Cardiac fibroblast (primary cell): ENCODE measurements around the gene RAB10.
"Not testable (repeated sequence)": the region's sequence is repeated elsewhere in the genome, so short reads cannot be mapped to it uniquely, and the experiment has no call there.

Experiments used
- DNase-seq, 2 donors: peaks; one replicate each; pipeline versions ENCODE4 v3.0.0 to v3.0.0-alpha.2; 2010; ENCODE audit warnings: low read depth in 2 of 2
- H3K4me3 ChIP-seq, 2 donors: replicated peaks in 1 of 2; 1 replicate in 1 of 2; 2 replicates in 1 of 2; pipeline ENCODE4 v1.5.1; 2011; ENCODE audit warnings: low read depth in 2 of 2, low read length in 2 of 2, mild to moderate bottlenecking in 2 of 2, moderate library complexity in 1 of 2
- TF ChIP-seq, protein P1 (sequence below): IDR thresholded peaks from one replicate; pipeline ENCODE4 v1.5.1; 2011; ENCODE audit warnings: low read depth, mild to moderate bottlenecking, low read length, inconsistent platforms

The RAB10 gene

DNA sequence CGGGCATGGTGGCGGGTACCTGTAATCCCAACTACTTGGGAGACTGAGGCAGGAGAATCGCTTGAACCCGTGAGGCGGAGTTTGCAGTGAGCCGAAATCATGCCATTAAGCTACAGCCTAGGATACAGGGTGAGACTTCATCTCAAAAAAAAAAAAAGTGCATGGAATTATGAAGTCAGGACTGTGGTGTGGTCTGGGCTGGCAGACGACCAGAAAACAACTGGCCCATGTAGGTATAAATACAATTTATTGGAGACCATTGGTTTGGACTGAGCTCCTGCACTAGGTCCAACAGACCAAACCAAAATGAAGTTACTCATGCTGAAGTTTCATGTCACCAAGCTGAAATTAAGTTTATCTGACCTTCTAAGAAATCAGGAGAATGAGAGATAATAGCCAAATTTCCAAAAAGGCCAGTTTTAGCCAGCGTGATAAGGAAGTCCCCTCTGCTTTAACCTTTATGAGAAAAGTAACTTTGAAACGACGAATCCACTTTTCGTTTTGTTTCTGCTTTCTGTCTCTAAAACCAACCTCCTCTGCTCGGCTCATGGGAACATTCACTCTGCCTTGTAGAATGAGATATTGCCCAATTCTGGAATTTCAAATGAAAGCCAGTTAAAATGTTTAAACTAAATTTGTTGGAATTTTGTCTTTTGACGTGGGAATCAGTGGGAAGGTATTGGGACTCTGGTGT is 17.7 kb upstream of the RAB10 start:
- no peak overlapping the region for H3K4me3 ChIP-seq
- peak in 1 of 2 donors; percentile 36 for DNase-seq
- TF ChIP-seq, protein P1, sequence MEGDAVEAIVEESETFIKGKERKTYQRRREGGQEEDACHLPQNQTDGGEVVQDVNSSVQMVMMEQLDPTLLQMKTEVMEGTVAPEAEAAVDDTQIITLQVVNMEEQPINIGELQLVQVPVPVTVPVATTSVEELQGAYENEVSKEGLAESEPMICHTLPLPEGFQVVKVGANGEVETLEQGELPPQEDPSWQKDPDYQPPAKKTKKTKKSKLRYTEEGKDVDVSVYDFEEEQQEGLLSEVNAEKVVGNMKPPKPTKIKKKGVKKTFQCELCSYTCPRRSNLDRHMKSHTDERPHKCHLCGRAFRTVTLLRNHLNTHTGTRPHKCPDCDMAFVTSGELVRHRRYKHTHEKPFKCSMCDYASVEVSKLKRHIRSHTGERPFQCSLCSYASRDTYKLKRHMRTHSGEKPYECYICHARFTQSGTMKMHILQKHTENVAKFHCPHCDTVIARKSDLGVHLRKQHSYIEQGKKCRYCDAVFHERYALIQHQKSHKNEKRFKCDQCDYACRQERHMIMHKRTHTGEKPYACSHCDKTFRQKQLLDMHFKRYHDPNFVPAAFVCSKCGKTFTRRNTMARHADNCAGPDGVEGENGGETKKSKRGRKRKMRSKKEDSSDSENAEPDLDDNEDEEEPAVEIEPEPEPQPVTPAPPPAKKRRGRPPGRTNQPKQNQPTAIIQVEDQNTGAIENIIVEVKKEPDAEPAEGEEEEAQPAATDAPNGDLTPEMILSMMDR: no peak

DNA sequence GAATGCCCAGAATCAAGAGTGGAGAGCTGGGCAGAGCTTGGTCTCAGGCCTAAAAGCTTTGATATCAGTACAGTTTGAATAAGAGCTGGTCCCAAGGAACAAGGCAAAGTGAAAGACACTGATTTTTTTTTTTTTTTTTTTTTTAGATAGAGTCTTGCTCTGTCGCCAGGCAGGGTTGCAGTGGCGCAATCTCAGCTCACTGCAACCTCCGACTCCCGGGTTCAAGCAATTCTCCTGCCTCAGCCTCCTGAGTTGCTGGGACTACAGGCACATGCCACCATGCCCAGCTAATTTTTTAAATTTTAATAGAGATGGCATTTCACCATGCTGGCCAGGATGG is 17.2 kb upstream of the RAB10 start:
- not testable (repeated sequence) for H3K4me3 ChIP-seq, DNase-seq

DNA sequence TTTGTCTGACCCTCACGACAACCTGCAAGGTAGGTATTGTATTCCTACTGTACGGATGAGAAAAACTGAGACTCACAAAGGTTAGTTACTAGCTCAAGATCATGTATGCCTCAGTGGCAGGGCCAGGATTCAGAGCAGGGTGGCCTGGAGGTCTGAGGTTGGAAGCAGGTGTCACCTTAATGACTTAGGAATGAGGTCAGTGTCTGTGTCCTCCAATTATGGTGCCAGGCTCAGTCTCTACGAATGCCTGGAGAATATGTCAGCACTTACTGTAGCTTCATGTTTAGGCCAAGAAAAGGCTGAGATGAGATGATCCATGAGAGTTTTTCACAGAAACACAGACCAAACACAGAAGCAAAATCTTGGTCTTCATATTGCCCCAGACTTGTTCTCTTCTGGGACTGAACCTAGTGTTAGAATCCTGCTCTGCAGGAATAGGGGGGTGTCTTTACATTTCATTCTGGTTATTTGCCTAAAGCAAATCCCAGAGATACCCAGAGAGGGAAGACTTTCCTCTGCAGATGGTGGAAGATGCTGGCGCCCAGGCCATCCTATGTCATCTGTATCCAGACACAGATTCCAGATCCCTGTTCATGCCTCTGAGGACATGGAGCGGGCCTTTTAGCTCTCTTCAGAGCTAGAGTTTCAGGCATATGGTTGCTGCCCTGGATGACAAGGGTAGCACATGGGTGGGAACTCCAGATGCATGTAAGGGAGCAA is 16.3 kb upstream of the RAB10 start:
- TF ChIP-seq, protein P1: no peak
- no peak for DNase-seq

DNA sequence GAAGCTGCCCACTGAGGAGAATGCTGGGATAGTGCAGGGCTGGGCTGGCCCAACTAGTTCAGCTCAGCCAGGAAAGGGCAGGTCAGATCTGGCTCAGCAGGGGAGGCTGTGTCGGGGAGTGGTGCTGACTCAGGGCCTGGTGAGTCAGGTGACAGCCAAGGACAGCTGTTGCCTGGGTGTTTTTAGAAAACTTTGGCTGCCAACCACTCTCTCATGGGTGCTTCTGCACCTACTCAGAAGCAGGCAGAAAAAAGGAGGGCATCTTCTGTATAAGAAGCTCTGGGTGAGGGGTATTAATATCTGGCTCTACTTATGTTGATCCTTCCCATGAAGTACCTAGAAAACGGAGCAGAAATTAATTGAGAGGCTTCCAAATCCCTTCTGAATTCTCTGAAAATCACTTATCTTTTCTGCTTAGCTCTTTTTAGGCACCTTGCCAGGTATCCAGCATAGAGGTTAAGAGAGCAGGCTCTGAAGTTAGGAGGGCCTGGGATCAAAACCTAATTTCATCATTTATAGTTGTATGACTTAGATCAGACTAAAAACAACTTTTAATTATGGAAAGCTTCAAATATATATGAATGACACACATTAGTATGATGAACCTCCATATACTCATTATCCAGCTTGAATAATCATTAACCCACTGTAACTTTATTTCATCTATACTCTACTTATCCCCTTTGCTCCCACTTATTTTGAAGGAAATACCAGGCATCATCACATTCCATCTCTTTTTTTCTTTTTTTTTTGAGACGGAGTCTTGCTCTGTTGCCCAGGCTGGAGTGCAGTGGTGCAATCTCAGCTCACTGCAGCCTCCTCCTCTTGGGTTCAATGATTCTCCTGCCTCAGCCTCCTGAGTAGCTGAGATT is 15.5 kb upstream of the RAB10 start:
- peak; percentile 88 to 91 for DNase-seq
- TF ChIP-seq, protein P1: no peak
- no peak overlapping the region for H3K4me3 ChIP-seq

More for the DNA sequence above, 16.3 kb upstream of the RAB10 start:
- H3K4me3 ChIP-seq: no peak overlapping the region

DNA sequence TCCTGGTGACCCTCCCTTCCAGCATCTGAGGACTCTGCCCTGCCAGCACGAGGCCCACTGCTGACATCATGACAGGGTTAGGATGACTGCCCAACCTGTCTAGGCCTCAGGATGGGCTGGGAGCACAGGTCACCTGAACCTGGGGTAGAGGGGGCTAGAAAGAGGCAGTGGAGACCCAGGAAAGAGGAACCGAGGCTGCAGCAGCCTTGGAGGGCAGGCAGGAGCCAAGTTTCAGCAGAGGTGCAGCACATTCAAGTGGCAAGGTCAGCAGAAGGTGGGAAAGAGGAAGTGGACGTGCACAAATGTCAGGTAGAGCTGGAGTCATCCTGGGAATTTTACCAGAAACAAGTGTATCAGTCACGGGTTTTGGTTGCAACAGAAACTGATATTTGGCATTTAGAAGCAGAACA is 13.6 kb upstream of the RAB10 start:
- no peak for DNase-seq
- TF ChIP-seq, protein P1: no peak
- H3K4me3 ChIP-seq: no peak overlapping the region

DNA sequence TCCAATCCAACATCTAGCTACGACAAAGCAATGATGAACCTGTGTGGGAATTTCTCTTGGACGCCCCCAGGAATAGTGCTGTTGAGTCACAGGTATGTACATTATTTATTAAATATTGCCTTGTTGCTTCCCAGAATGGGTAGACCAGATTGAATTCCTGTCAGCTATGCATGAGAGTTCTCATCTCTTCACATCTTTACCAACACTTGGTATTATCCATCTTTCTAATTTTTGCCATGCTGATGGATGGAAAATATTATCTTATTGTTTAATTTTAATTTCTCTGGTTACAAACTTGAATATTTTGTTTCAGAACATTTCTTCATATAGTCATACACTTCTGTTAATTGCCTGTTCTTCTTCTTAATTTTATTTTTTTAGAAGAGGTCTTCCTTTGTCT is 9.6 kb upstream of the RAB10 start:
- no peak for DNase-seq
- H3K4me3 ChIP-seq: no peak overlapping the region
- TF ChIP-seq, protein P1: no peak

DNA sequence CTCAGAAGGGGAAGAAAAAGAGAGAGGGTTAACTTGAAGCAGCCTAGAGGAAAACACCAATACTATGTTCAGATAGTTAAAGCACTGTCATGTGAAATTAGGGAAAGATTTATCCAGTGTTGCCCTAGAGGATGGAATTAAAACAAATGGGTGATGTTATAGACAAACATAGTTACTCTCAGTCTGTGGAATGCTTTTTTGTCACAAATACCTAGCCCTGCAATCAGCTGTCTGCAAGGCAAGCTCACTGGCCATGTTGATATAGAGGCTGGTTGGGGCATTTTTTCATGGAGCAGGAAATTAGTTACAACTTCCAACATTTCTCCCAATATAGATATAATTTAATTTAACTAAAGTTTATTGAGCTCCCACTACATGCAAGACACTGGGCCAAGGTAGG is 8.4 kb upstream of the RAB10 start:
- H3K4me3 ChIP-seq: no peak overlapping the region
- no peak for DNase-seq

DNA sequence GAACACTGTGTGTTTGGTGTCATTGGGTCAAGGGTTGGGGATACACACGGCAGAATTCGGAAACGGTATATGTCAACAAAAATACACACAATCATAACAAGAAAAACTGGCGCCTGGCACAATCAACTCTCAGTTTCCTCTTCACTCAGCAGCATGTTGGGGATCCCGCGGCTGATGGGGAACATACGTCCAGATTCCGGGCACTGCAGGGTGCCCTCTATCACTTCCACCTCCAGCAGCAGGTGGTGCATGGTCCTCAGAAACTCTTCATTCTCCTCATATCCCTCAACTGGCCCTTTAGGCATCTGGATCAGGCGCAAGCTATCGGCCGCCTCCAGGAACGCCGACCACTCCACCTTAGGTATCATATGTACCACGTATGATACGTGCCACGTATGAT is 5.8 kb upstream of the RAB10 start:
- not testable (repeated sequence) for DNase-seq, H3K4me3 ChIP-seq

More for the DNA sequence above, 8.4 kb upstream of the RAB10 start:
- TF ChIP-seq, protein P1: no peak

DNA sequence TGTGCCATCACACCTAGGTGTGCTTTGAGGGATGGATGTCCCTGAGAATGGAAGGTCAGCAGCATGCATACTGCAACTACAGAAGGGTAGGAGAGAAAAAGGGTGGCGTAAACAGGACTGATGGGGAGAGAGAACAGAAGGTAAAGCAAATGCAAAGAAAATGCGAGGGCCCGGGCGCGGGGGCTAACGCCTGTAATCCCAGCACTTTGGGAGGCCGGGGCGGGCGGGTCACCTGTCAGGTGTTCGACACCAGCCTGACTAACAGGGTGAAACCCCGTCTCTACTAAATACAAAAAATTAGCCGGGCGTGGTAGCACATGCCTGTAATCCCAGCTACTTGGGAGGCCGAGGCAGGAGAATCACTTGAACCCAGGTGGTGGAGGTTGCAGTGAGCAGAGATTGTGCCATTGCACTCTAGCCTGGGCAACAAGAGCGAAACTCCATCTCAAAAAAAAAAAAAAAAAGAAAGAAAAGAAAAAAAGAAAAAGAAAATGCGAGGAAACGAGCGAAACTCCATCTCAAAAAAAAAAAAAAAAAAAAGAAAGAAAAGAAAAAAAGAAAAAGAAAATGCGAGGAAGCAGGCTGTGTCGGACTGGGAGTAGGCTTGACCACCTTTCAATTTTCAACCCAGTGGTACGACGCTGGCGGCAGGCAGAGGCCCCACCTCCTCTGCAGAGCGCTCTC is 1.2 kb upstream of the RAB10 start:
- peak in 1 of 2 donors; percentile 64 for DNase-seq

More for the DNA sequence above, 1.2 kb upstream of the RAB10 start:
- H3K4me3 ChIP-seq: peak overlapping the region; percentile 93 to 99
